Measurements from ENCODE around the gene TRPM2. TPM values are rescaled to one million over a fixed set of nuclear protein-coding genes. Genes with fewer than 3 reads are reported as not detected.

TRPM2 gene
- total RNA-seq, 1 experiment from 2014 or later: not detected

GRCh38 chr21:44316277-44316900 lies 37.0 kb upstream of the TRPM2 start:
- no peaks in the 10 kb centered on the region for H3K36me3 ChIP-seq (ENCODE audit: low read depth)
- H3K27ac ChIP-seq: no peak overlapping the region
- H3K4me2 ChIP-seq: no peak overlapping the region
- H3K9me3 ChIP-seq (ENCODE audit: insufficient read depth, low read depth): no peaks in the 10 kb centered on the region
- no peaks in the 10 kb centered on the region for H4K20me1 ChIP-seq (ENCODE audit: insufficient read depth)
- TF ChIP-seq, protein P1, sequence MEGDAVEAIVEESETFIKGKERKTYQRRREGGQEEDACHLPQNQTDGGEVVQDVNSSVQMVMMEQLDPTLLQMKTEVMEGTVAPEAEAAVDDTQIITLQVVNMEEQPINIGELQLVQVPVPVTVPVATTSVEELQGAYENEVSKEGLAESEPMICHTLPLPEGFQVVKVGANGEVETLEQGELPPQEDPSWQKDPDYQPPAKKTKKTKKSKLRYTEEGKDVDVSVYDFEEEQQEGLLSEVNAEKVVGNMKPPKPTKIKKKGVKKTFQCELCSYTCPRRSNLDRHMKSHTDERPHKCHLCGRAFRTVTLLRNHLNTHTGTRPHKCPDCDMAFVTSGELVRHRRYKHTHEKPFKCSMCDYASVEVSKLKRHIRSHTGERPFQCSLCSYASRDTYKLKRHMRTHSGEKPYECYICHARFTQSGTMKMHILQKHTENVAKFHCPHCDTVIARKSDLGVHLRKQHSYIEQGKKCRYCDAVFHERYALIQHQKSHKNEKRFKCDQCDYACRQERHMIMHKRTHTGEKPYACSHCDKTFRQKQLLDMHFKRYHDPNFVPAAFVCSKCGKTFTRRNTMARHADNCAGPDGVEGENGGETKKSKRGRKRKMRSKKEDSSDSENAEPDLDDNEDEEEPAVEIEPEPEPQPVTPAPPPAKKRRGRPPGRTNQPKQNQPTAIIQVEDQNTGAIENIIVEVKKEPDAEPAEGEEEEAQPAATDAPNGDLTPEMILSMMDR (conservative IDR thresholded peaks at IDR 0.05): no peak
- TF ChIP-seq EZH2 (IDR thresholded peaks at IDR 0.05; ENCODE audit: low read depth): no peak
- POLR2A ChIA-PET (ENCODE audit: unreplicated experiment): no interaction called here
- H3K27me3 ChIP-seq (ENCODE audit: insufficient read depth, low read depth): no peaks in the 10 kb centered on the region
- no peak overlapping the region for H3K4me3 ChIP-seq
- H3K79me2 ChIP-seq (ENCODE audit: low read depth): no peaks in the 10 kb centered on the region
- no peak for DNase-seq
- no peaks in the 10 kb centered on the region for H3K4me1 ChIP-seq (replicated peaks; ENCODE audit: insufficient read depth)
- CTCF ChIA-PET: no interaction called here
- H3K9me2 ChIP-seq (ENCODE audit: insufficient read depth): no peaks in the 10 kb centered on the region
- no peaks in the 10 kb centered on the region for H3F3A ChIP-seq (ENCODE audit: insufficient read depth, low read depth)
- intact Hi-C loops (cut with micrococcal nuclease; ENCODE audit: unreplicated experiment): no loop called here
- no peak overlapping the region for H2AFZ ChIP-seq
- BruUV-seq (replicated peaks): no TSS peak

DNA sequence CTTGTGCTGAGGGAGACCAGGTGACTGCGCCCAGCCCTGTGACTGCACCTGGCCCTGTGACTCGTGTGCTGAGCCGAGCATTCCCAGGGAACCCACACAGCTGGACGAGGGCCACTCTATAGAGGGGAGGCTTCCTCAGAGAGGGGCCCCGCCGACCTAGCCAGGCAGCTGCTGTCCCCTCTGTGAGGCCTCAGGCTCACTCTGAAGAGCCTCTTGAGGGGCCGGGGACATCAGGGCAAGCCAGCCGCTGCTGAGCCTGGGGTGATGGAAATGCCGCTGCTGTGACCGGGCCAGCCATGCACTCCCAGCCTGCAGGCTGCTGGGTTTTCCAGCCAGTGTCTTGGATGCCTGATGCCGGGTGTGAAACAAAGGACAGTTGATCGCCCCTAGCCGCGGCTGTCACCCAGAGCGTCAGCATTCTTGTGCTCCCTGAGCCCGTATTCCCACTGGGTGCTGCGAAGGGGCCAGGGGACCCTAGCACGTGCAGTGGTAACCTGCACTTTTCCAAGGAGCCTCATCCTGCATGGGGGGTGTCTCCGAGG lies 36.1 kb upstream of the TRPM2 start:
- intact Hi-C loops (cut with micrococcal nuclease; ENCODE audit: unreplicated experiment): no loop called here
- Histone ChIP-seq H3K27me3 (ENCODE audit: insufficient read depth, low read depth) (no peaks in the 10 kb centered on the region), H3K36me3 (ENCODE audit: low read depth) (no peaks in the 10 kb centered on the region), H3K9me3 (ENCODE audit: insufficient read depth, low read depth) (no peaks in the 10 kb centered on the region), H3K79me2 (ENCODE audit: low read depth) (no peaks in the 10 kb centered on the region), H3K4me3 (no peak overlapping the region), H3F3A (ENCODE audit: insufficient read depth, low read depth) (no peaks in the 10 kb centered on the region), H3K4me1 (replicated peaks; ENCODE audit: insufficient read depth) (no peaks in the 10 kb centered on the region), H2AFZ (no peak overlapping the region), H3K27ac (no peak overlapping the region), H3K9me2 (ENCODE audit: insufficient read depth) (no peaks in the 10 kb centered on the region), H3K4me2 (no peak overlapping the region), H4K20me1 (ENCODE audit: insufficient read depth) (no peaks in the 10 kb centered on the region)
- DNase-seq: no peak
- POLR2A ChIA-PET (ENCODE audit: unreplicated experiment): no interaction called here
- TF ChIP-seq, protein P1 (conservative IDR thresholded peaks at IDR 0.05): no peak
- no peak for TF ChIP-seq EZH2 (IDR thresholded peaks at IDR 0.05; ENCODE audit: low read depth)
- no TSS peak for BruUV-seq (replicated peaks)
- CTCF ChIA-PET: no interaction called here

- no peak for DNase-seq
- Histone ChIP-seq H3K9me3 (ENCODE audit: insufficient read depth, low read depth) (no peaks in the 10 kb centered on the region), H3K4me3 (no peak overlapping the region), H4K20me1 (ENCODE audit: insufficient read depth) (no peaks in the 10 kb centered on the region), H3K79me2 (ENCODE audit: low read depth) (no peaks in the 10 kb centered on the region), H3K4me2 (no peak overlapping the region), H3F3A (ENCODE audit: insufficient read depth, low read depth) (no peaks in the 10 kb centered on the region), H3K4me1 (replicated peaks; ENCODE audit: insufficient read depth) (no peaks in the 10 kb centered on the region), H3K9me2 (ENCODE audit: insufficient read depth) (no peaks in the 10 kb centered on the region), H3K27me3 (ENCODE audit: insufficient read depth, low read depth) (no peaks in the 10 kb centered on the region), H3K27ac (no peak overlapping the region), H3K36me3 (ENCODE audit: low read depth) (no peaks in the 10 kb centered on the region), H2AFZ (no peak overlapping the region)
- ChIA-PET CTCF (no interaction called here), POLR2A (ENCODE audit: unreplicated experiment) (no interaction called here)
- TF ChIP-seq EZH2 (IDR thresholded peaks at IDR 0.05; ENCODE audit: low read depth): no peak
- no TSS peak for BruUV-seq (replicated peaks)
- intact Hi-C loops (cut with micrococcal nuclease; ENCODE audit: unreplicated experiment): no loop called here
Observed at GRCh38 chr21:44317871-44318270, 35.5 kb upstream of the TRPM2 start.
